ENCODE data around the gene KIF2C.

Gene KIF2C

DNA sequence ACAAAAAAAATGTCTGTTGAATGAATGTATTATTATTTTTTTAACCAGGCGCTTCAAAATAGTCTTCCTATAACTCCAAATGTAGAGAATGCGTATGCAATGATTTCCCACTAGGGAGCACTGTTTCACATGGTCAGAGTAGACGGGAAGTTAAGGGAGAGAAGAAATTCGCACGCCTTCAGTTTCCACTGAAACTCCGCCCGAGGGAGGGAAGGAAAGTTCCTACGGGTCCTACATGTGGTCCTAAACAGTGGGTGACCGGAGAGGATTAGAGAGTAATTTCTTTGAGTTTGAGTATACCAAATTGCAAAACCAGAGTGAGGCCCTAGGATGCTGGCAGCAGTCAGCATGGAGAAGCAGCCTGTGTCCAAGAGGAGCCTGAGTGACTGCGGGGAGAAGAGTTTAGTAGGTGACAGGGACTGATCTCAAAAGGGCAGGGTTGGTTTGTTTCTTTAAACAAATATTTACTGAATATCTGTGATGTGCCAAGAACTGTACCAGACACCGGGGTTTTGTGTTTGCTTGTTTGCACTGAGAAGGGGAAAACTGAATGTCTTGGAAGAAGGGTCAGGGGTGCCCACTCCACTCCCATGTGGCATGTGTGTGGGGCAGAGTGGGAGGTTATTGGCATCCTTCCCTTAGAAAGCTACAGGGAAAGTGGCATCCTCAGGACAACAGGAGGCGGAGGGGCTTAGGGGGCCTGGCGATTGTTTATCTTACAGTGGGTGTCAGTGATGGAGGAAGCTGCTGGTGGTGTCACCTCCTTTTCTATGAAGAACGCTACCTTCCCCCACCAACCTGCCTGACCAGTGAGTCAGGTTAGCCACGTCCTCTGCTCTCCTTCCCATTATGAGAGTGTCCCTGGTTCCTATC, 31.4 kb upstream of the KIF2C start:
- no peak overlapping the region for H3K27ac ChIP-seq
- TF ChIP-seq ZFX (IDR thresholded peaks at IDR 0.05) = no peak
- peak; percentile 42; the same call in 1 of the 2 replicates for TF ChIP-seq CTCF (conservative IDR thresholded peaks at IDR 0.05)

GRCh38 chr1:44713321-44713781, 26.3 kb upstream of the KIF2C start:
- TF ChIP-seq CTCF (conservative IDR thresholded peaks at IDR 0.05) = no peak
- no peak for TF ChIP-seq ZFX (IDR thresholded peaks at IDR 0.05)
- no peak overlapping the region for H3K27ac ChIP-seq

GRCh38 chr1:44714532-44714931, 25.1 kb upstream of the KIF2C start:
- H3K27ac ChIP-seq = no peak overlapping the region
- TF ChIP-seq CTCF (conservative IDR thresholded peaks at IDR 0.05) (no peak), ZFX (IDR thresholded peaks at IDR 0.05) (no peak)

- H3K27ac ChIP-seq = no peak overlapping the region
- TF ChIP-seq ZFX (IDR thresholded peaks at IDR 0.05) = no peak
- TF ChIP-seq CTCF (conservative IDR thresholded peaks at IDR 0.05) = peak; percentile 97
These were observed 24.6 kb upstream of the KIF2C start for GRCh38 chr1:44714944-44715571.

GRCh38 chr1:44717156-44717555, 22.5 kb upstream of the KIF2C start:
- no peak overlapping the region for H3K27ac ChIP-seq
- TF ChIP-seq ZFX (IDR thresholded peaks at IDR 0.05) (no peak), CTCF (conservative IDR thresholded peaks at IDR 0.05) (no peak)

GRCh38 chr1:44717653-44718052, 22.0 kb upstream of the KIF2C start:
- TF ChIP-seq CTCF (conservative IDR thresholded peaks at IDR 0.05) = no peak
- no peak for TF ChIP-seq ZFX (IDR thresholded peaks at IDR 0.05)

DNA sequence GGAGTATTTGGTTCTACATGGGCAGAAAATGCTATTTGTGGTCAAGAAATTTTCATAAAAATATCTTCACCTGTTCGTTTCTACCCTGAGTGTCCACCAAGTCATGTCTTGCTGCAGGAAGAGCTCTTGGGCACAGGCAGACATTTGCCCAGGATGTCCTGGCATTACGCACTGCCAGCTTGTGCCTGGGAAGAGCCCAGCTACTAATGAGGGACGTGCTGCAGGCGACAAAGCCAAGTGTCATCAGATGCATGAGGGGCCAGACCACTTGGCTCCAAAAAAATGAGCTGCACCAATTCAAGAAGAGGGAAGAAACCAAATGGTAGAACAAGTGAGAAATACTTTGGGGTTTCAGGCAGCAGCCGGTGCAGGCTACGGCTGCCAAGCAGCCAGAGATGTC, 21.5 kb upstream of the KIF2C start:
- no peak for TF ChIP-seq ZFX (IDR thresholded peaks at IDR 0.05)
- no peak for TF ChIP-seq CTCF (conservative IDR thresholded peaks at IDR 0.05)
- no peak overlapping the region for H3K27ac ChIP-seq

More at GRCh38 chr1:44717653-44718052, 22.0 kb upstream of the KIF2C start:
- no peak overlapping the region for H3K27ac ChIP-seq

All from C4-2B (cell line).